Measurements from ENCODE around the gene PDZRN3.
A peak's percentile ranks its signal among the peaks of the same experiment; 100 is the strongest.

PDZRN3 gene

DNA sequence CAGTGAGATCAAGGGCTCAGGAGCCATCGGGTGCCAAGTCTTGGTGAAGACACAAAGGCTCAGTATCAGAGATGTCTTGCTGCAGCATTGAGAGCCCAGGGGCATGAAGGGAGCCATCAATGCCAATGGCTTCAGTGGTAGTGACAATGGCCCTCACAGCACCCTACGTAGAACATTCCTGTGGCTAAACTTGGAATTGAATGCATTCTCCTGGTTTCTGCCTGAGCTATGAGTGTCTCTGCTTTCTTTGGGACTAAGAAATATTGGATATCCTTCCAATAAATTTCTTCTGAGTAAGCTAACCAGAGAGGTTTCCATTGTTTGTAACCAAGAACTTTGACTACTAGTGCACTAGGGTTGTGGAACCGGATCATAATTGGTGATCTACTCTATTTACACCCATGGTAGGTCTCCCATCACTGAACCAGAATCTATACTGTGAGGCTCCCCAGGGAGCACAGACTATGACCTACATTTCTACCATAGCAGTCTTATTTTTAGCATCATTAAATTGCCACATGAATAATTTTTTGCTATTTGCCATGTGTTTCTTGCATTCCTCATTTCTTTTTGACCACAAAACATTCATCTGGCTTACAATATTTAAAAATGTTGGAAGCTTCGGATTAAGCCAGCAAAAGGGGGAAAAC lies 31.6 kb upstream of the PDZRN3 start:
- TF ChIP-seq, protein P1, sequence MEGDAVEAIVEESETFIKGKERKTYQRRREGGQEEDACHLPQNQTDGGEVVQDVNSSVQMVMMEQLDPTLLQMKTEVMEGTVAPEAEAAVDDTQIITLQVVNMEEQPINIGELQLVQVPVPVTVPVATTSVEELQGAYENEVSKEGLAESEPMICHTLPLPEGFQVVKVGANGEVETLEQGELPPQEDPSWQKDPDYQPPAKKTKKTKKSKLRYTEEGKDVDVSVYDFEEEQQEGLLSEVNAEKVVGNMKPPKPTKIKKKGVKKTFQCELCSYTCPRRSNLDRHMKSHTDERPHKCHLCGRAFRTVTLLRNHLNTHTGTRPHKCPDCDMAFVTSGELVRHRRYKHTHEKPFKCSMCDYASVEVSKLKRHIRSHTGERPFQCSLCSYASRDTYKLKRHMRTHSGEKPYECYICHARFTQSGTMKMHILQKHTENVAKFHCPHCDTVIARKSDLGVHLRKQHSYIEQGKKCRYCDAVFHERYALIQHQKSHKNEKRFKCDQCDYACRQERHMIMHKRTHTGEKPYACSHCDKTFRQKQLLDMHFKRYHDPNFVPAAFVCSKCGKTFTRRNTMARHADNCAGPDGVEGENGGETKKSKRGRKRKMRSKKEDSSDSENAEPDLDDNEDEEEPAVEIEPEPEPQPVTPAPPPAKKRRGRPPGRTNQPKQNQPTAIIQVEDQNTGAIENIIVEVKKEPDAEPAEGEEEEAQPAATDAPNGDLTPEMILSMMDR (IDR thresholded peaks at IDR 0.05; ENCODE audit: unreplicated experiment in 3 of 3), result no peak
- H3K4me1 Mint-ChIP-seq, result peaks cover 30% of the 10 kb centered on the region
- no peaks in the 10 kb centered on the region for H3K9me3 Mint-ChIP-seq
- peaks cover 3% of the 10 kb centered on the region for H3K27me3 Mint-ChIP-seq (ENCODE audit: low read depth)
- H3K27ac Mint-ChIP-seq, result peak overlapping the region in 1 of 3 experiments; percentile 45
- no peak overlapping the region for H3K4me3 Mint-ChIP-seq
- no peaks in the 10 kb centered on the region for H3K36me3 Mint-ChIP-seq (ENCODE audit: low read depth)

DNA sequence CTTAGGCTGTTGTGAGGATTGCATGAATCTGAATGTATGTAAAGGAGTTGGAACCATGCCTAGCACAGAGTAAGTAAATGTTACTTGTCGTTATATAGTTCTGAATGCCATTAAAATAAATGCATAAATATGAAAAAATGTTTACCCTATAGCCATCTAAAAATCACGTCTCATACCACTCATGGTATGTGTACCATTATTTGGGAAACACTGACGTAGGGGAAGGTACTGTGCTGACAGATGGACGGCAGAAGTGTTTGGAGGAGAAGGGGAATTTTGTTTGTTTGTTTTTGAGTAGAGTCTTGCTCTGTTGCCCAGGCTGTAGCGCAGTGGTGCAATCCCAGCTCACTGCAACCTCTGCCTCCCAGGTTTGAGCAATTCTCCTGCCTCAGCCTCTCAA lies 30.5 kb upstream of the PDZRN3 start:
- Mint-ChIP-seq H3K36me3 (ENCODE audit: low read depth) (no peaks in the 10 kb centered on the region), H3K27me3 (ENCODE audit: low read depth) (peaks cover 3% of the 10 kb centered on the region), H3K27ac (no peak overlapping the region), H3K9me3 (no peaks in the 10 kb centered on the region), H3K4me1 (peaks cover 30% of the 10 kb centered on the region), H3K4me3 (no peak overlapping the region)
- TF ChIP-seq, protein P1 (IDR thresholded peaks at IDR 0.05; ENCODE audit: unreplicated experiment in 3 of 3), result no peak

- H3K36me3 Mint-ChIP-seq (ENCODE audit: low read depth), result no peaks in the 10 kb centered on the region
- peaks cover 3% of the 10 kb centered on the region for H3K27me3 Mint-ChIP-seq (ENCODE audit: low read depth)
- no peak overlapping the region for H3K4me3 Mint-ChIP-seq
- TF ChIP-seq, protein P1 (IDR thresholded peaks at IDR 0.05; ENCODE audit: unreplicated experiment in 3 of 3), result no peak
- H3K9me3 Mint-ChIP-seq, result no peaks in the 10 kb centered on the region
- H3K27ac Mint-ChIP-seq, result peak overlapping the region; percentile 78 to 89 (median 80)
- peaks cover 22% of the 10 kb centered on the region for H3K4me1 Mint-ChIP-seq
These were observed 29.1 kb upstream of the PDZRN3 start for GRCh38 chr3:73653877-73654276.

DNA sequence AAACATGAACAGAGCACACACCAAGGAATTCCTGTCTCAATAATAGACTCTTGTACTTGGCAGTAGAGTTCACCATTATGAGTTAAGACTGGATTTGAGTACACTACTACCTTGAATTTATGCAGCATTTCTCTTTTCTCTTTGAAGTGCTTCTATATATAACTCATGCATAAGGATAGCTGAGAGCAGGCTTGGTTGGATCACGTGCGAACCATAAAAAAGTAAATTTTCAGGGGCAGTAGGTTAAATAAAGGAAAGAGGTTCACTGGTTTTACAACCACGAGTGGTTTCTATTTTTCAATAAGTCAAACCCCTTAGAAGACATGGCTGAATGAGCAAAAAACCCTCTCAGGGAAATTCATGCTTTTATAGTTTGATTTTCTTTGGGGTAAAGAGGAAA lies 28.6 kb upstream of the PDZRN3 start:
- Mint-ChIP-seq H3K36me3 (ENCODE audit: low read depth) (no peaks in the 10 kb centered on the region), H3K4me1 (peaks cover 17% of the 10 kb centered on the region), H3K27me3 (ENCODE audit: low read depth) (peaks cover 3% of the 10 kb centered on the region), H3K27ac (peak overlapping the region; percentile 78 to 89 (median 80)), H3K9me3 (no peaks in the 10 kb centered on the region), H3K4me3 (no peak overlapping the region)
- TF ChIP-seq, protein P1 (IDR thresholded peaks at IDR 0.05; ENCODE audit: unreplicated experiment in 3 of 3), result no peak

GRCh38 chr3:73652896-73653295 lies 28.2 kb upstream of the PDZRN3 start:
- TF ChIP-seq, protein P1 (IDR thresholded peaks at IDR 0.05; ENCODE audit: unreplicated experiment in 3 of 3), result no peak
- H3K4me3 Mint-ChIP-seq, result no peak overlapping the region
- H3K27me3 Mint-ChIP-seq (ENCODE audit: low read depth), result peaks cover 3% of the 10 kb centered on the region
- no peaks in the 10 kb centered on the region for H3K9me3 Mint-ChIP-seq
- H3K4me1 Mint-ChIP-seq, result peaks cover 12% of the 10 kb centered on the region
- no peaks in the 10 kb centered on the region for H3K36me3 Mint-ChIP-seq (ENCODE audit: low read depth)
- H3K27ac Mint-ChIP-seq, result peak overlapping the region; percentile 78 to 89 (median 80)

DNA sequence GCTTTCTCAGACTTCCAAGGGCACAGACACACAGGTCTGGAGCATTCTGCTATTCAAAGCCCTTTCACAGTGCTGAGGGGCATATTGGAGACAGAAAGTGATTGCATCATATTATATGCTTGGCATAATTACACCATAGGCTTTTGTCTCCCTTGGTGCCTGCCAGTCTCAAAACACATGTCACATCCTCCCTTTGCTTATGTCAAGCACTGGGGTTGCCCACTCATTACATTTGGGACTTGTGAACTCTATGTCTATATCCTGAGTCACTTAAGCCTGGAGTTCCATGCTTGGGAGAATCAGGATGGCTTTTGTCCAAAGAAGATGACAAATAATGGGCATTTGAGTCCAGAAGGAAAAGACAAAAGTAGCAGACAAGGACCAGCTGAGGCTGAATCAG lies 12.3 kb upstream of the PDZRN3 start:
- H3K9me3 Mint-ChIP-seq, result no peaks in the 10 kb centered on the region
- peaks cover 9% of the 10 kb centered on the region for H3K27me3 Mint-ChIP-seq (ENCODE audit: low read depth)
- peak overlapping the region in 1 of 3 experiments; percentile 3 for H3K27ac Mint-ChIP-seq
- no peak overlapping the region for H3K4me3 Mint-ChIP-seq
- no peaks in the 10 kb centered on the region for H3K36me3 Mint-ChIP-seq (ENCODE audit: low read depth)
- TF ChIP-seq, protein P1 (IDR thresholded peaks at IDR 0.05; ENCODE audit: unreplicated experiment in 3 of 3), result no peak
- H3K4me1 Mint-ChIP-seq, result peaks cover 17% of the 10 kb centered on the region
